SW480 (cell line): ENCODE data around the gene HK1.
"Not testable (repeated sequence)": the region's sequence is repeated elsewhere in the genome, so short reads cannot be mapped to it uniquely, and the experiment has no call there.

Experiments used
- DNase-seq: peaks from one replicate; pipeline ENCODE4 v3.0.0-alpha.2; 2016; ENCODE audit warnings: low spot score

The HK1 gene

DNA sequence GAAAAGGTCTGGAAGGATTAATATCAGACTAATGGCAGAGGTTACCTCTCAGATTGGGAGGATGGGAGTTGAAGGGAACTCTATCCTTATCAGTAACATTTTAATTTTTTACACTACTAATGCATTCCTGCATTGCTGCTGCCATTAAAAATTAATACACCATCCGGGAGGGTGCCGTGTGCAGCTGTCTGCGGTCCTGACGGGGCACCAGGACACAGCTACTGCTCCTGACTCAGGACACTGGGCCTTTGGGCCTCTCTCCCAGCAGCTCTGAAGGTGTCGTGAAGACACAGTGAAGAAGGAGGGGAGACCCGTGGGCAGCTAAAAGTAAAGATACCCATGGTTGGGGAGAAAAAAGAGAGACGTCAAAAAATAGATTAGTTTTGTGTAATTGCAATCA lies 23.4 kb upstream of the HK1 start:
- DNase-seq = no peak

DNA sequence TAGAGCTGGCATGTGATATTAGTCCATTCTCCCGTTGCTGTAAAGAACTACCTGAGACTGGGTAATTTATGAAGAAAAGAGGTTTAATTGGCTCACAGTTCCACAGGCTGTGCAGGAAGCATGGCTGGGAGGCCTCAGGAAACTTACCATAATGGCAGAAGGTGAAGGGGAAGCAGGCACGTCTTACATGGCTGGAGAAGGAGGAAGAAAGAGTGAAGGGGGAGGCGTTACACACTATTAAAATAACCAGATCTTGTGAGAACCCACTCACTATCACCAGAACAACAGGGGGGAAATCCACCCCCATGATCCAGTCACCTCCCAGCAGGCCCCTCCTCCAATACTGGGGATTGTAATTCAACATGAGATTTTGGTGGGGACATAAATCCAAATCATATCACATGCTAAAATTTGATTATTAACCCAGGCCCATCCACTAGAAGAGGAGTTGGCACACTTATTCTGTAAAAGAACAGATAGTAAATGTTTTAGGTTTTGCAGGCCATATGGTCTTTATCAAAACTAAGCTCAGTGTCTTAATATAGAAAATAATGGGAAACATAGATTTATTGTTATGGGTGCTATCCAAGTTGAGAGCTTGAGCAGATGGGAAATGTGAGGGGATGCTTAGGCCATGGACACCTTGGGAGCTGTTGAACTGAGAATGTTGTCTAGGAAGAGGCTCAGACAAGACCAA lies 18.6 kb upstream of the HK1 start:
- no peak for DNase-seq

DNA sequence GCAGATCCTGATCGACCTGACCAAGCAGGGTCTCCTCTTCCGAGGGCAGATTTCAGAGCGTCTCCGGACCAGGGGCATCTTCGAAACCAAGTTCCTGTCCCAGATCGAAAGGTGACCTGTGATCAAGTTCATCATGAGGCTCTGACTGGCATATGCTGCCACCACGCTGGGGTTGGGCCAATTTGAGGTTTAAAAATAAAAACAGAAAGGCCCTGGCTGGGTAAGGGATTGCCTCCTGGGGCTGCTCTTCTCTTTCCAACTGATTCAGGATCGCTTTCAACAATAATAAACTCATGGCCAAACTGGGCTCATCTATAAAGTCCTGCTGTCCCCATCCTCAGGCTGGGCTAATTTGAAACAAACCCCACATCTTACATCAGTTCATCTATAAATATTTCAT lies 17.1 kb upstream of the HK1 start:
- DNase-seq = no peak

DNA sequence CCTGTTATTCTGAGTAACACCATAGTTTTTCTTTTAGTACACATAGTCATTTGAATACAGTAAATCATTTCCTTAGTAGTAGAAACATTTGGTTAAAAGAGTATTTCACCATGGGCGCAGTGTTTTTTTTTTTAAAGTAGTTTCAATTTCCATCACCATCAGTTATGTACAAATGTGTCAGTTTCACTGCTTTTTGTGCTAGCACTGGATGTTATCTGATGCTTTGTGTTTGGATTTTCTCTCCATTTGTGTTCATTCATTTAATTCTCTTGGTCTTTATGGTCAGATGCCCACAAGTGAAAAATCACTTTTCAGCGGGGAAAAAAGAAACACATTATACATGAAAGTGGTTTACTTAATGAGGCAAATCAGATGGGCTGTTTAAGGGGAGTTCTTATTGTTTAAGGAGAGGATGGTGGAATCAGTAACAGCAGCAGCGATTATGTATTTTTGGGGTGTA lies 16.0 kb upstream of the HK1 start:
- no peak for DNase-seq

DNA sequence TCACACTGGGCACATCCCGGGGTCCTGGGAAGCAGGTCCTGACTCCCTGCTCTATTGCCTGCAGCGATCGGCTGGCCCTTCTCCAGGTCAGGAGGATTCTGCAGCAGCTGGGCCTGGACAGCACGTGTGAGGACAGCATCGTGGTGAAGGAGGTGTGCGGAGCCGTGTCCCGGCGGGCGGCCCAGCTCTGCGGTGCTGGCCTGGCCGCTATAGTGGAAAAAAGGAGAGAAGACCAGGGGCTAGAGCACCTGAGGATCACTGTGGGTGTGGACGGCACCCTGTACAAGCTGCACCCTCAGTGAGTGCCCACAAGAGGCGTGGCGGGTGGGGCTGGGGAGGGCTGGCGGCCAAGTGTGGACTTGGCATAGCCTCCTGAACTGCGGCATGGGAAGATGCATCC lies 12.8 kb upstream of the HK1 start:
- no peak for DNase-seq

DNA sequence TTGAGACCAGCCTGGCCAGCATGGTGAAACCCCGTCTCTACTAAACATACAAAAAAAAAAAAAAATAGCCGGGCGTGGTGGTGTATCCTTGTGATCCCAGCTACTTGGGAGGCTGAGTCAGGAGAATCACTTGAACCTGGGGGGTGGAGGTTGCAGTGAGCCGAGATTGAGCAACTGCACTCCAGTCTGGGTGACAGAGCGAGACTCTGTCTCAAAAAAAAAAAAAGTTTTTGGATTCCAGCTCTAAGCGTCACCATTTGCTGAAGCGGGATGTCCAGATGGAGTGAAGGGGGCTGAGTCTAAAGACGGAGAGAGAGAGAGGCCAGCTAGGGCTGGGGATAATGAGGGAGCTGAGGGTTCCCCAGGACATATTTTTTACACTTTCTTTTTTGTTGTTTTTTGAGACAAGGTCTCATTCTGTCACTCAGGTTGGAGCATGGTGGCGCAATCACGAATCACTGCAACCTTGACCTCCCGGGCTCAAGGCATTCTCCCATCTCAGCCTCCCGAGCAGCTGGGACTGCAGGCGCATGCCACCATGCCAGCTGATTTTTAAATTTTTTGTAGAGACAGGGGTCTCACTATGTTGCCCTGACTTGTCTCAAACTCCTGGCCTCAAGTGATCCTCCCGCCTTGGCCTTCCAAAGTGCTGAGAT lies 9.4 kb upstream of the HK1 start:
- DNase-seq = no peak

DNA sequence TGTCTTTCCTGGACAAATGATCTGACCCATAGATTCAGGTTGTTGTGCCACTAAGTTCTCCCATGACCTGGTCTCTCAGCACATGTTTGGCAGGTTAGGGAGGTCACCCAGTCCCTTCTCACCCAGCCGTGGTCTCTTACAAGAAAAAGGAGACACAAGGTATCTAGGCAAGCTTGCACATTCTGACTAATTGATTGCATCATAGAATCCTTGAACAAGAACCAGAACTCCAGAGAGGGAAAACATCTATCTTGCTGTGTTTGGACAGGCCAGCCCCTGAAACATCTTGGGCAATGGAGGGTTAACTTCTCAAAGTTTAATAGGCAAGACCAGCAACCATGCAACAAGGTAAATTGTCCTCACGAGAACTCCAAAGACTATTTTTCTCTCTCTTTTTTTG lies 8.5 kb upstream of the HK1 start:
- peak; percentile 23 for DNase-seq

DNA sequence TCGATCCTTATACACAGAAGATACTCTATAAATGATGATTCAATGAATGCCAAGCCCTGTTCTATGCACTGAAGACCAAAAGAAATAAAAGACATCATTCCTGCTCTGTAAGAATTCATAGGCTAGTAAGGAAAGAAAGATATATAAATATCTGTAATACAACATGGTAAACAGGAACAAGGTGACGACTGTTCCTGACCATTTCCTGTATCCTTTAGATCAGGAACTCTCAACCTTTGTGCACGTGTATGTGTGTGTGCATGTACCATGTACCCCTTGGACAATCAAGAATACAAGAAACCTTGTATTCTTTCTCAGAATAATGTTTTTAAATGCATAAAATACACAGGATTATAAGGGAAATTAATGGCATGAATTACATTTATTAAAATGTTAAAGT lies 7.3 kb upstream of the HK1 start:
- no peak for DNase-seq

DNA sequence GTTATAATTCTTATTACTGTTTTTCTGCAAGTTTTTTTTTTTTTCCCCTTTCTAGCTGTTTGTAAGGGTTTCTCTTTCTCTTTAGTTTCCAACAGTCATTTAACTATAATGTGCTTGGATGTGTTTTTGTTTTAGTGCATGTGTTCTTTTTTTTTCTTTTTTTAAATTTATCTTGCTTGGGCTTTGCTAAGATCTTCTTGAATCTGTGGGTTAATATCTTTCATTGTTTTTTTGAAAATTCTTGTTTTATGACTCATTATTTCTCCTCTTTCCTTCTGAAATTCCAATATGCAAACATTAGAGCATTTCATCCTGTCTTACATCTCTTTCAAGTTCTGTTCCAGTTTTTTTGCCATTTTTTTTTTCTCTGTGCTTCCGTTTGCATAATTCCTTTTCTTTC lies 5.7 kb upstream of the HK1 start:
- DNase-seq = no peak

DNA sequence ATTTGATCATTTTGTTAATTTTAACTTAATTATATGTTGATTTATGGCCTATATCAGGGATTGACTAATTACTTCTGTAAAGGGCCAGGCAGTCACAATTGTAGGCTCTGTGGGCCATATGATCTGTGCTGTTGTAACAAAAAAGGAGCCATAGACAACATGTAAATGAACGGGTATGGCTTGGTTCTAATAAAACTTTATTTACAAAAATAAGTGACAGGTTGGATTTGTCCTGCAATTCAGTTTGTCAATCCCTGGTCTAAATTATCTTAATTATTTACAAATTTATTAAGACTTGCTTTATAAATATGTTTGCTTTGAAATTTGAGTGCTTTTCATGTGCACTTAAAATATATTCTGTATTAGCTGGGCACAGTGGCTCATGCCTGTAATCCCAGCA lies 2.9 kb upstream of the HK1 start:
- no peak for DNase-seq

DNA sequence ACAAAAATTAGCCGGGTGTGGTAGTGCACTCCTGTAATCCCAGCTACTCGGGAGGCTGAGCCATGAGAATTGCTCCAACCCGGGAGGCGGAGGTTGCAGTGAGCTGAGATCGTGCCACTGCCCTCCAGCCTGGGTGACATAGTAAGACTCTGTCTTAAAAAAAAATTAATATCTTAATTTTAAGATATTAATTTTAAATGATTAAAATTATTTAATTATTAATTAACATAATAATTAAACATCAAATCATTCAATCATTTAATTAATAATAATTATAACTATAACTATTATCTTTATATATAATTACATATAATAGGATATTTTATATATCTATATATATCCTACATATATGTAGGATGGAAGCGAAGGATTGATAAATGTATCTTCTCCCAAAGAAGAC lies 1.8 kb upstream of the HK1 start:
- DNase-seq = no peak

DNA sequence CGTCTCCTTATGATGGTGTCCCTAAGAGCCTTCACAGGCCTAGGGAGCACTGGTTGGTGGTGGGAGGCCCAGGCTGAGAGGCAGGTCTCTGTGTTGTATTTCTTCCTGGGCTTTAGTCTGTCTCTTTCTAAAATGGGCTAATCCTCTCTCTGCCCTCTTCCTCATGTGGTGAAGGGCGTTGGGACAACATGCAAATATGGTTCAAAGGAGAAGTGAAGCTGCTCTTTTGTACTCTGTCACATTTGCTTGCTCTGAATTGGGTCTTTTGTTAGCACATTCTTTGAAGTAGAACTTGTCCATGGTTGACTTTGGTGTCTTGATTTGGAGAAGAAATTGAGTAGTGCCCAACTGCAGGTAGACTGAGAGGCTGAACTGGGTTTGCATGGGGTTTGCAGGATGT lies 814 bp downstream of the HK1 start:
- DNase-seq = no peak

DNA sequence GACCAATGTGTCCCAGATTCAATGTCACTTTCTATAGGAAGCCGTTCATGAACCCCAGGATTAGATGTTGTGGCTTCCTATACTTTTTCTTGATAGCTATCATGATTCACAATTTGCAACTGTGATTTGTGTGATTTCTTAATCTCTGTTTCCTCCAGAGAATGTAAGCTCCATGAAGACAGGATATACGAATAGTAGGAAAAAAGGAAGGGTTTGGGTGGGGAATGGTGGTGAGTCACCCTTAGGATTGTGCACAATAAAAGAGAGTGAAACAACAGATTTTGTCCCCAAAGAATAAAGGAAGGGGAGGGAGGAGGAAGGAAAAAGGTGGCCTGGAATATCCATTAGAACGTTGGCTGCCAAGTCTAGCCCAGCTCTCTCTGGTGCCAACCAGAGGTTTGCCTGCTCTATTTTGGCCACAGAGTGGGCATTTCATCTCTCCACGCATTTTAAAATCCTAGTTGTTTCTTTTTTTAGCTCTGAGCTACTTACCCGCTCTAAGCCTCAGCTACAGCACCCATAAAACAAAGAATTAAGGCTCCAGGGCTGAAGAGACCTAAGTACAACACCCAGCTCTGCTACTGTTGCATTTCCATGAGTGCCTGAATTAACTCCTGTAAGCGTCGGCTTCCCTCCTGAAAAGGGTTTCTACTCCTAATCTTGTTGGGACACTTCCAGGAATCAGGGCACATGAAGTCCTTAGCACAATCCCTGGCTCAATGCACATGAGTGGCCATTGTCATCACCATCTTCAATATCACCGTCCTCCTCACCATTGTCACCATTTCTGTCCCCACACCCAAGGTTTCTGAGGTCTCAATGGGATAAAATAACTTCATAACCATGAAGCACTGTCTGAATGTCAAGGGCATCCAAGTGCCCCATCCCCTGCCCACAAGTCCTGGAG lies 3.5 kb downstream of the HK1 start:
- DNase-seq = no peak

DNA sequence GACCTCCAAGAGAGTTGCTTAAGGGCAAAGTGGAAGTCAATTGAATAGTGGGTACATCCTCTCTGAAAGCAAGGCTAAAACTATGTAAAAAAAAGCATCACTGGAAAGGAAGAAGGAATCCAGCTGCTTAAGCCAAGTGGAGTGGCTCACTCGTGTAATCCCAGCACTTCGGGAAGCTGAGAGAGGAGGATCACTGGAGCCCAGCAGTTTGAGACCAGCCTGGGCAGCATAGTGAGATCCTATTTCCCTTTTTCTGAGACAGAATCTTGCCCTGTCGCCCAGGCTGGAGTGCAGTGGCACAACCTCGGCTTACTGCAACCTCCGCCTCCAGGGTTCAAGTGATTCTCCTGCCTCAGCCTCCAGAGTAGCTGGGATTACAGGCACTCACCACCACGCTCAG lies 6.1 kb downstream of the HK1 start:
- DNase-seq = not testable (repeated sequence)

DNA sequence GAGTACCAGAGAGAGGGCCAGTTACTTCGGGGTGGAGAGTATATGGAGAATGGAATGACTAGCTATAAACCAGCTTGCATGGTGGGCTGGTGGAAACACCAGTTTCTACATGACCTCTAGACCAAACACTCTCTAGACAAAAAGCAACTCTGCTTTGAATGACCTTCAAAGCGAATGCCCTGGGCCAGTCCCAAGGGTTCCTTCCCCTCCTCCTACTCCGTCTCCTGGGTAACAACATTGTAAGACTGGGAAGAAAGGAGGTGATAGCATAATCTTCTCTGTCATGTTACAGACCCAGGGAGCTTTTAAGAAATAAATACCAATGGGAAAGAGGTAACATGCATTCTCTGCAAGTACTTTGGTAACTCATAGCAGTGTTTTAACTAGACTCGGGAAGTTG lies 7.4 kb downstream of the HK1 start:
- no peak for DNase-seq

DNA sequence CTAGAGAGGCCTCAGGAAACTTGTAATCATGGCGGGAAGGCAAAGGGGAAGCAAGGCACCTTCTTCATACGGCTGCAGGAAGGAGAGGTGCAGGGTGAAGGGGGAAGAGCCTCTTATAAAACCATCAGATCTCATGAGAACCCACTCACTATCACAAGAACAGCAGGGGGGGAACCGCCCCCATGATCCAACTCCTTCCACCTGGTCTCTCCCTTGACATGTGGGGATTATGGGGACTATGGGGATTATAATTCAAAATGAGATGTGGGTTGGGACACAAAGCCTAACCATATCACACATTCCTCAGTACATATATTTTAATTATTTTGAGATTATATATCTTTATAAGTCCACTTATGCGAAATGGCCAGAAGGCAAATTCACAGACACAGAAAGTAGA lies 8.9 kb downstream of the HK1 start:
- DNase-seq = no peak

DNA sequence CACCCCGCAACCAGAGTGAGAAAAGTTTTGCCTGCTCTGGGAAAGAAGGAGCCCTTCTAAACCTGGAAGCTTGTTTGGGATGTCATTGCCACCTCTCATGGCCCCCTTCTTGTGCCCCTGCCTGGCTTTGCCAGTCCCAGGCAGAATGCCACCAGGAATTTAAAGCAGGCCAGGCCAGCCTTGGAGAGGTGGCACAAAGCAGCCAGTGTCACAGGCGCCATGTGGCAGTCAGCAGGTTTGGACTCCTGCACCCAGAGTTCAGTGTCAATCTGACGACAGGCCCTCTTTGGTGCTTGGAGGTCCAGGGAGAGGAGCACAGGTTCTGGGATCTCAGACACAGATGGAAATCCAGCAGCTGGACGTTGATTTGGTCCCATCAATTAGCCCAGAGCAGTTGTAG lies 12.7 kb downstream of the HK1 start:
- DNase-seq = no peak

DNA sequence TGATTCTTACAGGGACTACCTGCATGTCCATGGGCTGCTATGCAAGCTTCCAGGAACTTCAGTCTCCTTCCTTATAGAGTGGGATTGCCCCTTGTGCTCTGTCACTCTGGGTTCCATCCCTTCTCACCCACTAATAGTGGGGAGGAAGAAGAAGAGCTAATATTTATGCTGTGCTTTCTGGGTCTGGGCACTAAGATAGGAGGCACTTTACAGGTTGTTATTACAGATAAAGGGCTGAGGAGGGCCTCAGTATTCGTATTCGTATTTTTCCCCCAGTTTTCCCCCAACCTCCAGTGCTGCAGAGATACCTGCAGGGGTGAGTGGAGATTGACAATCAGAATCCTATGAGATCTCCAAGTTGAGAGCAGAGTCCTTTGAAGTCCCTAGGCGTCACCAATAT lies 14.2 kb downstream of the HK1 start:
- DNase-seq = no peak

DNA sequence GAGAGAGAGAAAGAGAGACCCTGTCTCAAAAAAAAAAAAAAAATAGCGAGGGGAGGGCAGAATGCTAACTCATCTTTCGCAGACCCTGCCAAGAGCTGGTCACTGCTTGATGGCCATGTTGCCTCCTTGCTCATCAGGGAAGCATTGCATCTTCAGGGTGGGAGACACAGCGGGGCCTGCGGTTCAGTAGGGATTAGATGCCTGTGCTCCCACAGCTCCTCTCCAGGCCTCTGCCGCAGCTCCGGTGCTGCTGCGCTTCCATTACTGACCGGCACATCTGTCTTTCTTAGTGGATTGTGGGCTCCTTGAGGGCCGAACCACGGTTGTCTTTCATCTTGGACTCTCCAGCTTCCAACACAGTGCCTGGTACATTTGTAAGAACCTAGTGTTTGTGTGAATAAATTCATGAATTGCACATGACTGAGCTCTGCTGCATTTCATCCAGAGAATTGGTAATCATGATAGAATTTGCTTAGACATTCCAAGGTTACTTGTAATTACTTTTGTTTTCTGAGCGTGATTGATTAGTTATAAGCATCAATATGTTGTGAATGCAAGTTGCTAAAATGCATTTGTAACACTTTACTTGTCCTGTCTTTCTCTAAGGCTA lies 16.8 kb downstream of the HK1 start:
- no peak for DNase-seq

DNA sequence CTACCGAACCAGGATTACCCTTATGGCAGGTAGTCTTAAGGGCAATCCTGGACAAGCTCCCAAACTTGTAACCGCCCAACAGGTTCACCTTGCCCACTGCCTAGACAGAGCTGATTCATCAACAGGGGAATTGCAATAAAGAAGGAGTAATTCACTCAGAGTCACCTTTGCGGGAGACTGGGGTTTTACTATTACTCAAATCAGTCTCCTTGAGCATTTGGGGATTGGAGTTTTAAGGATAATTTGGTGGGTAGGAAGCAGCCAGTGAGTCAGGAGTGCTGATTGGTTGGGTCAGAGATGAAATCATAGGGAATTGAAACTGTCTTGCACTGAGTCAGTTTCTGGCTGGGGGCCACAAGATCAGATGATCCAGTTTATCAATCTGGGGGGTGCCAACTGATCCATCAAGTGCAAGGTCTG lies 25.3 kb downstream of the HK1 start:
- no peak for DNase-seq

DNA sequence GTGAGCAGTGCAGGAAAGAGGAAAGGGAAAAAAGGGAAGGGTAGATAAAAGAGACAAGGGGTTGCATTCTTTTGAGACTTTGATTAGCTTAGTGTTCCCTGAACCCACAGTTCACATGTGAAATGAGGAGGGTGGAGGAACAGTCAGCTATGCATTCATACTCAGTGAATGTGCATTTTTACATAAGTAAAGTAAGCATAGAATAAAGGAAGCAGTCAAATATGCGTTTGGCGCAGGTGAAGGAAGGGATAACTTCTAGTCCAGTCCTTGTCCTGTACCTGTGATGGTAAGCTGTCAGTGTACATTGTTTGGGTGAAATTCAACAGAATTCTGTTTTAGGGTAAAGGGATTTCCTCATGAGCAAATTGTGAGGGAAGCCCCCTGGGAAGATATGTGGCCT lies 28.1 kb downstream of the HK1 start:
- DNase-seq = no peak

DNA sequence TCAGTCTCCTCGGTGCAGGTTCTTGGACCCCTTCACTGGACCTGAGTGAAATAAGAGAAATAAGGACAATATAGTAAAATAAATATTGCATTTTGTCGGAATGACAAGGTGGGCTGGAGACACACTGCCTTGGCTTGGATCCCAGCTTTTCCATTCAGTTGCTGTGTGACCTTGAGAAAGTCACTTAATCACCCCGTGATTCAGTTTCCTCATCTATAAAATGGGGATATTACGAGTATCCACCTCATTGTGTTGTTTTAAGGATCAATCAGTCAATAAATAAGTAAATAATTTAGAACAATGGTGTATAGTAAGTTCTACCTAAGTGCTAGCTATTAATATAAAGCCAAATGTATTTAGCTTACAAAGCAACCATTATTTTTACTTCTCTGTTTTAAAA lies 29.1 kb downstream of the HK1 start:
- no peak for DNase-seq

DNA sequence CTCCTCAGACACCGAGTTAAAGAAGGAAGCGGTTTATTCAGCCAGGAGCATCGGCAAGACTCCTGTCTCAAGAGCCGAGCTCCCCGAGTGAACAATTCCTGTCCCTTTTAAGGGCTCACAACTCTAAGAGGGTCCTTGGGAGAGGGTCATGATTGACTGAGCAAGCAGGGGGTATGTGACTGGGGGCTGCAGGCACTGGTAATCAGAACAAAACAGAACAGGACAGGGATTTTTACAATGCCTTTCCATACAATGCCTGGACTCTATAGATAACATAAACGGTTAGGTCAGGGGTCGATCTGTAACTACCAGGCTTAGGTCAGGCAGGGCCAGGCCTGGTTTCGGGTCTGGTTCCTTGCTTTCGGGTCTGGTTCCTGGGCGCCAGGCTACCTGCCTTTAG lies 30.0 kb downstream of the HK1 start:
- DNase-seq = not testable (repeated sequence)
